Neural cell (in vitro differentiated cells): Measurements from ENCODE around the gene MTHFD1L. TPM values are rescaled to one million over a fixed set of nuclear protein-coding genes. Genes with fewer than 3 reads are reported as not detected.

Experiments
- H2AFZ ChIP-seq: fragments of 200-600, 300-800 bp; sonication (generic), shearing (Covaris generic); 2 replicates; pipeline ENCODE4 v1.6.0; 2014; ENCODE audit warnings: low read depth, mild to moderate bottlenecking, antibody characterized with exemption, low read length, moderate library complexity
- H3F3A ChIP-seq: fragments of 200-600 bp; shearing (Covaris generic); 2 replicates; pipeline ENCODE4 v1.6.1; 2016; ENCODE audit warnings: mild to moderate bottlenecking, moderate library complexity, mixed read lengths, antibody characterized with exemption, low read length; ENCODE audit not compliant: insufficient read depth, poor library complexity, severe bottlenecking
- H3K27ac ChIP-seq: fragments of 200-600, 300-800 bp; sonication (generic), shearing (Covaris generic); 2 replicates; pipeline ENCODE4 v1.5.1; 2014; ENCODE audit warnings: mild to moderate bottlenecking, low read length, moderate library complexity
- H3K27me3 ChIP-seq: fragments of 300-800, 200-600 bp; sonication (generic), shearing (Covaris generic); 2 replicates; pipeline ENCODE4 v1.6.0; 2014; ENCODE audit warnings: mild to moderate bottlenecking, low read depth, low read length, moderate library complexity; ENCODE audit not compliant: insufficient read depth
- H3K36me3 ChIP-seq: fragments of 300-800, 200-600 bp; sonication (generic), shearing (Covaris generic); 2 replicates; pipeline ENCODE4 v1.5.1; 2014; ENCODE audit warnings: mild to moderate bottlenecking, antibody characterized with exemption, low read length, moderate library complexity; ENCODE audit not compliant: insufficient read depth
- H3K4me2 ChIP-seq: fragments of 300-800, 200-600 bp; sonication (generic), shearing (Covaris generic); 2 replicates; pipeline ENCODE4 v1.6.0; 2014; ENCODE audit warnings: mild to moderate bottlenecking, low read length
- H3K4me3 ChIP-seq: fragments of 300-800, 200-600 bp; sonication (generic), shearing (Covaris generic); 2 replicates; pipeline ENCODE4 v1.5.1; 2014; ENCODE audit warnings: mild to moderate bottlenecking, low read length, moderate library complexity
- H3K79me2 ChIP-seq: fragments of 200-600 bp; shearing (Covaris generic); replicated peaks from 2 replicates; pipeline ENCODE4 v1.6.0; 2014; ENCODE audit warnings: mild to moderate bottlenecking, low read length, moderate library complexity; ENCODE audit not compliant: insufficient read depth
- H3K9ac ChIP-seq: fragments of 300-800, 200-600 bp; sonication (generic), shearing (Covaris generic); 2 replicates; pipeline ENCODE4 v1.6.1; 2016; ENCODE audit warnings: mild to moderate bottlenecking, low read length, mixed read lengths
- H3K9me2 ChIP-seq: fragments of 200-600 bp; shearing (Covaris generic); 2 replicates; pipeline ENCODE4 v1.6.1; 2016; ENCODE audit warnings: mild to moderate bottlenecking, low read length, mixed read lengths; ENCODE audit not compliant: insufficient read depth
- H3K9me3 ChIP-seq: fragments of 200-600, 300-800 bp; sonication (generic), shearing (Covaris generic); 2 replicates; pipeline ENCODE4 v1.6.1; 2016; ENCODE audit warnings: mild to moderate bottlenecking, mixed run types, low read length, moderate library complexity, mixed read lengths
- H4K20me1 ChIP-seq: fragments of 200-600 bp; shearing (Covaris generic); 2 replicates; pipeline ENCODE4 v1.6.1; 2016; ENCODE audit warnings: mild to moderate bottlenecking, mixed run types; ENCODE audit not compliant: insufficient read depth
- EP300 ChIP-seq: fragments of 450-650 bp; conservative IDR thresholded peaks from 2 replicates; pipeline ENCODE4 v1.6.1; 2014; ENCODE audit warnings: antibody characterized with exemption, mild to moderate bottlenecking, moderate library complexity; ENCODE audit not compliant: poor library complexity, severe bottlenecking
- EZH2 ChIP-seq: fragments of 200-600, 300-800 bp; shearing (Covaris generic), sonication (generic); IDR thresholded peaks from 2 replicates; pipeline ENCODE4 v1.6.1; 2014; ENCODE audit warnings: antibody characterized with exemption, low read length, borderline replicate concordance, mild to moderate bottlenecking; ENCODE audit not compliant: insufficient read depth, poor library complexity, severe bottlenecking
- MXI1 ChIP-seq: fragments of 450-650 bp; conservative IDR thresholded peaks from 2 replicates; pipeline ENCODE4 v1.6.1; 2014; ENCODE audit warnings: antibody characterized with exemption, mild to moderate bottlenecking; ENCODE audit not compliant: poor library complexity, severe bottlenecking
- POLR2AphosphoS5 ChIP-seq: IDR thresholded peaks from 2 replicates; pipeline ENCODE4 v1.6.1; 2012
- RAD21 ChIP-seq: fragments of 450-650 bp; conservative IDR thresholded peaks from 2 replicates; pipeline ENCODE4 v1.6.1; 2014; ENCODE audit warnings: antibody characterized with exemption, mild to moderate bottlenecking, moderate library complexity
- SMC3 ChIP-seq: fragments of 450-650 bp; conservative IDR thresholded peaks from 2 replicates; pipeline ENCODE4 v1.6.1; 2014; ENCODE audit warnings: antibody characterized with exemption, mild to moderate bottlenecking, moderate library complexity; ENCODE audit not compliant: poor library complexity
- TAF1 ChIP-seq: IDR thresholded peaks from 2 replicates; pipeline ENCODE4 v1.6.1; 2012; ENCODE audit warnings: low read depth
- polyA plus RNA-seq: library from polyadenylated mRNA; depleted of rRNA; stranded (reverse); fragments of >200 nt; gene quantifications from 2 replicates; pipeline ENCODE4 v1.2.3, GENCODE V29; 2014
- TF ChIP-seq, protein P1 (sequence below): IDR thresholded peaks from 2 replicates; pipeline ENCODE4 v1.6.1; 2012; ENCODE audit warnings: borderline replicate concordance
- TF ChIP-seq, protein P2 (sequence below): fragments of 450-650 bp; IDR thresholded peaks from 2 replicates; pipeline ENCODE4 v1.5.1; 2014; ENCODE audit warnings: antibody characterized with exemption, mild to moderate bottlenecking, moderate library complexity; ENCODE audit not compliant: poor library complexity, severe bottlenecking

Gene MTHFD1L
- polyA plus RNA-seq, 1 donor from 2014 or later = 6.3 TPM

DNA sequence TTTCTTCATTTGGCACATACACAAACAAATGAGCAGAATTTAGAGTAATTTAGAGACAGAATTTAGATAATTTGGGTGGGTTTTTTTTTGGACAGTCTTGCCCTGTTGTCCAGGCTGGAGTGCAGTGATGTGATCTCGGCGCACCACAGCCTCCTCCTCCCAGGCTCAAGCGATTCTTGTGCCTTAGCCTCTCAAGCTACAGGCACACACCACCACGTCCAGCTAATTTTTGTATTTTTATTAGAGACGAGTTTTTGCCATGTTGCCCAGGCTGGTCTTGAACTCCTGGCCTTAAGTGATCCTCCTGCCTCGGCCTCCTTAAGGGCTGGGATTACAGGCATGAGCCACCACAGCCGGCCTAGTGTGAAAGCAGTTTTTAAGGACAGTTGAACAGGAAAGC is 127.8 kb downstream of the MTHFD1L start:
- H3K79me2 ChIP-seq = no peaks in the 10 kb centered on the region
- no peaks in the 10 kb centered on the region for H3F3A ChIP-seq
- H3K27me3 ChIP-seq = no peaks in the 10 kb centered on the region
- H3K27ac ChIP-seq = no peak overlapping the region
- no peak overlapping the region for H3K4me3 ChIP-seq
- TF ChIP-seq TAF1 (no peak), POLR2AphosphoS5 (no peak), SMC3 (no peak), EP300 (no peak), RAD21 (no peak)
- no peaks in the 10 kb centered on the region for H4K20me1 ChIP-seq
- H3K9ac ChIP-seq = no peak overlapping the region
- no peaks in the 10 kb centered on the region for H3K36me3 ChIP-seq
- no peaks in the 10 kb centered on the region for H3K9me3 ChIP-seq
- no peak overlapping the region for H3K4me2 ChIP-seq
- H2AFZ ChIP-seq = no peak overlapping the region
- no peaks in the 10 kb centered on the region for H3K9me2 ChIP-seq

DNA sequence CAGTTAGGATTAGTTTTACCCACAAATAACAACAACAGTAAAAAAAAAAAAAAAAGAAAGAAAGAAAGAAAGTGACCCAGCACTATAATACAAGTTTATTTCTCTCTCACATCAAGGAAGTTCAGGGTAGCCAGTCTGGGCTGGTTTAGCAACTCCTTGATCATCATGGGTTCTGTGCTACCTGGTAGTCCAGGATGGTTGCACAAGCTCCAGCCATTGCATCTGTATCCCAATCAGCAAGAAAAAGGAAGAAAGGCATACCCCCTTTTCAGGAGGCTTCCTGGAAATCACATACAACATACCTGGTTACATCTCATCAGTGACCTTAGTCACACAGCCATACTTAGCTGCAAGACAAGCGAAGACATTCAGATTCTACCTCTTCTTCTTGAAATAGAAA is 128.5 kb downstream of the MTHFD1L start:
- Histone ChIP-seq H3K27ac (no peak overlapping the region), H3K79me2 (no peaks in the 10 kb centered on the region), H3K27me3 (no peaks in the 10 kb centered on the region), H3K9ac (no peak overlapping the region), H3K4me2 (no peak overlapping the region), H2AFZ (no peak overlapping the region), H3K9me3 (no peaks in the 10 kb centered on the region), H3K9me2 (no peaks in the 10 kb centered on the region), H3K36me3 (no peaks in the 10 kb centered on the region), H3K4me3 (no peak overlapping the region), H3F3A (no peaks in the 10 kb centered on the region), H4K20me1 (no peaks in the 10 kb centered on the region)
- TF ChIP-seq RAD21 (no peak), MXI1 (no peak), EZH2 (no peak), TAF1 (no peak), EP300 (no peak), POLR2AphosphoS5 (no peak), SMC3 (no peak)
- TF ChIP-seq, protein P1, sequence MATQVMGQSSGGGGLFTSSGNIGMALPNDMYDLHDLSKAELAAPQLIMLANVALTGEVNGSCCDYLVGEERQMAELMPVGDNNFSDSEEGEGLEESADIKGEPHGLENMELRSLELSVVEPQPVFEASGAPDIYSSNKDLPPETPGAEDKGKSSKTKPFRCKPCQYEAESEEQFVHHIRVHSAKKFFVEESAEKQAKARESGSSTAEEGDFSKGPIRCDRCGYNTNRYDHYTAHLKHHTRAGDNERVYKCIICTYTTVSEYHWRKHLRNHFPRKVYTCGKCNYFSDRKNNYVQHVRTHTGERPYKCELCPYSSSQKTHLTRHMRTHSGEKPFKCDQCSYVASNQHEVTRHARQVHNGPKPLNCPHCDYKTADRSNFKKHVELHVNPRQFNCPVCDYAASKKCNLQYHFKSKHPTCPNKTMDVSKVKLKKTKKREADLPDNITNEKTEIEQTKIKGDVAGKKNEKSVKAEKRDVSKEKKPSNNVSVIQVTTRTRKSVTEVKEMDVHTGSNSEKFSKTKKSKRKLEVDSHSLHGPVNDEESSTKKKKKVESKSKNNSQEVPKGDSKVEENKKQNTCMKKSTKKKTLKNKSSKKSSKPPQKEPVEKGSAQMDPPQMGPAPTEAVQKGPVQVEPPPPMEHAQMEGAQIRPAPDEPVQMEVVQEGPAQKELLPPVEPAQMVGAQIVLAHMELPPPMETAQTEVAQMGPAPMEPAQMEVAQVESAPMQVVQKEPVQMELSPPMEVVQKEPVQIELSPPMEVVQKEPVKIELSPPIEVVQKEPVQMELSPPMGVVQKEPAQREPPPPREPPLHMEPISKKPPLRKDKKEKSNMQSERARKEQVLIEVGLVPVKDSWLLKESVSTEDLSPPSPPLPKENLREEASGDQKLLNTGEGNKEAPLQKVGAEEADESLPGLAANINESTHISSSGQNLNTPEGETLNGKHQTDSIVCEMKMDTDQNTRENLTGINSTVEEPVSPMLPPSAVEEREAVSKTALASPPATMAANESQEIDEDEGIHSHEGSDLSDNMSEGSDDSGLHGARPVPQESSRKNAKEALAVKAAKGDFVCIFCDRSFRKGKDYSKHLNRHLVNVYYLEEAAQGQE = no peak
- TF ChIP-seq, protein P2, sequence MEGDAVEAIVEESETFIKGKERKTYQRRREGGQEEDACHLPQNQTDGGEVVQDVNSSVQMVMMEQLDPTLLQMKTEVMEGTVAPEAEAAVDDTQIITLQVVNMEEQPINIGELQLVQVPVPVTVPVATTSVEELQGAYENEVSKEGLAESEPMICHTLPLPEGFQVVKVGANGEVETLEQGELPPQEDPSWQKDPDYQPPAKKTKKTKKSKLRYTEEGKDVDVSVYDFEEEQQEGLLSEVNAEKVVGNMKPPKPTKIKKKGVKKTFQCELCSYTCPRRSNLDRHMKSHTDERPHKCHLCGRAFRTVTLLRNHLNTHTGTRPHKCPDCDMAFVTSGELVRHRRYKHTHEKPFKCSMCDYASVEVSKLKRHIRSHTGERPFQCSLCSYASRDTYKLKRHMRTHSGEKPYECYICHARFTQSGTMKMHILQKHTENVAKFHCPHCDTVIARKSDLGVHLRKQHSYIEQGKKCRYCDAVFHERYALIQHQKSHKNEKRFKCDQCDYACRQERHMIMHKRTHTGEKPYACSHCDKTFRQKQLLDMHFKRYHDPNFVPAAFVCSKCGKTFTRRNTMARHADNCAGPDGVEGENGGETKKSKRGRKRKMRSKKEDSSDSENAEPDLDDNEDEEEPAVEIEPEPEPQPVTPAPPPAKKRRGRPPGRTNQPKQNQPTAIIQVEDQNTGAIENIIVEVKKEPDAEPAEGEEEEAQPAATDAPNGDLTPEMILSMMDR = no peak

DNA sequence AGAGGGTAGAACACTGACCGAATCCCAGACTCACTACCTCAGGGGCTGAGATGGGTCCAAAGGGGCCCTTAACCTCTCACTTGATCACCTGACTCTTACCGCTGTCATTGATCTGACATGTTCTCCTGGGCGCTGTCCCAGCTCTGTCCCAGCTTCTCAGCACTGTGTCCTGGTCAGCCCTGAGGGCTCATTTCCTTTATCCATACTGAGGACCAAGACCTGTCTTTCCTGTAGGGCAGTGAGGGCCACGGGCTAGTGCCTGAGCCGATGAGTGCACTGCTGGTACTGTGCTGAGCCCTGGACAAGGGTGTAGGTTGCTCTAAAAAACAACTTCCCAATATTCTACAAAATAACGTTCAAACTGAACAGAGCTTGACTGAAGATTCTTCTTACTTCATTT is 131.5 kb downstream of the MTHFD1L start:
- no peak overlapping the region for H3K4me2 ChIP-seq
- no peaks in the 10 kb centered on the region for H3K79me2 ChIP-seq

More for the DNA sequence above, 131.5 kb downstream of the MTHFD1L start:
- Histone ChIP-seq H3K9me2 (no peaks in the 10 kb centered on the region), H3K9me3 (no peaks in the 10 kb centered on the region), H4K20me1 (no peaks in the 10 kb centered on the region), H3K36me3 (no peaks in the 10 kb centered on the region), H3F3A (no peaks in the 10 kb centered on the region), H3K4me3 (no peak overlapping the region), H3K27me3 (no peaks in the 10 kb centered on the region), H3K9ac (no peak overlapping the region), H2AFZ (no peak overlapping the region), H3K27ac (no peak overlapping the region)
- TF ChIP-seq RAD21 (no peak), TAF1 (no peak), EP300 (no peak), POLR2AphosphoS5 (no peak), SMC3 (no peak), MXI1 (no peak), EZH2 (no peak)
- TF ChIP-seq, protein P2 = no peak
- TF ChIP-seq, protein P1 = no peak
